Measurements from ENCODE around the gene MFSD6. TPM values are rescaled to one million over a fixed set of nuclear protein-coding genes. Genes with fewer than 3 reads are reported as not detected.
A peak's percentile ranks its signal among the peaks of the same experiment; 100 is the strongest.
"Not testable (repeated sequence)": the region's sequence is repeated elsewhere in the genome, so short reads cannot be mapped to it uniquely, and the experiment has no call there.

The MFSD6 gene
- total and polyA plus RNA-seq, 4 donors: 11.7 to 61.7 (median 37.4) TPM

DNA sequence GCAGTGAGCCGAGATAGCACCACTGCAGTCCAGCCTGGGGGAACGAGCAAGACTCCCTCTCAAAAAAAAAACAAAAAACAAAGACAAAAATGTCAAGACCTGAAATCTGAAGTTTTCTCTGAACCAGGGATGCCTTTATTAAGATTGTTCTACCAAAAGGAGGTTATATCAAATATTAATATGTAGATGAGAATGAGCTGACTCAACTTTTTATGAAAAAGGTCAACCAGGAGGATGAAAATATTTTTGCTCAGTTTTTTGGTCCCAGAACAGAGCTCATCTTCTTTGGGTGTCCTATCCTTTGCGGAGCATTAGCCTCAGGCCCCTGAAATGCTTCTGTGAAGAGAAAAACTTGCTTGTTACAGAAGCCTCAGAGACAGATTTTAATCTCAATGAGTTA is 82.3 kb downstream of the MFSD6 start:
- Histone ChIP-seq H3K4me1 (ENCODE audit: control insufficient read depth in 5 of 5, insufficient read depth in 5 of 5, low read length in 5 of 5) (peaks cover 0 to 6% (median 0%) of the 10 kb centered on the region in 5 donors), H3K27ac (ENCODE audit: low read depth in 1 of 2, low read length in 1 of 2) (no peak overlapping the region), H3K9ac (ENCODE audit: insufficient read depth in 1 of 2, low read length in 2 of 2) (no peak overlapping the region), H3K27me3 (ENCODE audit: control insufficient read depth in 3 of 3, insufficient read depth in 3 of 3, low read length in 2 of 3) (no peaks in the 10 kb centered on the region), H3K4me3 (no peak overlapping the region), H3K9me3 (ENCODE audit: control insufficient read depth in 4 of 4, insufficient read depth in 3 of 4, low read length in 3 of 4) (no peaks in the 10 kb centered on the region), H3K36me3 (ENCODE audit: control insufficient read depth in 4 of 4, insufficient read depth in 4 of 4, low read length in 4 of 4) (peaks cover 5 to 20% (median 9%) of the 10 kb centered on the region in 4 donors)
- no peak for TF ChIP-seq CTCF (IDR thresholded peaks at IDR 0.05; ENCODE audit: control extremely low read depth, extremely low read depth)
- no peak for ATAC-seq (ENCODE audit: insufficient read depth, low FRiP score)
- DNase-seq: no peak
- 97 to 99% methylated on average over 3 of the region's 3 CpGs for whole genome bisulfite sequencing, 2 donors

DNA sequence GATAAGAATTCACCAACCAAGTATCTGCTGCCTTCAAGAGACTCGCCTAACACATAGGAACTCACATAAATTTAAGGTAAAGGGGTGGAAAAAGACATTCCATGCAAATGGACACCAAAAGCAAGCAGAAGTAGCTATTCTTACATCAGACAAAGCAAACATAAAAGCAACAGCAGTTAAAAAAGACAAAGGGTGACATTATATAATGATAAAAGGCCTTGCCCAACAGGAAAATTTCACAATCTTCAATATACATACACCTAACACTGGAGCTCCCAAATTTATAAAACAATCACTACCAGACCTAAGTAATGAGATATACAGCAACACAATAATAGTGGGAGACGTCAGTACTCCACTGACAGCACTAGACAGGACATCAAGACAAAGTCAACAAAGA is 84.9 kb downstream of the MFSD6 start:
- peaks cover 5 to 19% (median 11%) of the 10 kb centered on the region in 4 donors for H3K36me3 ChIP-seq (ENCODE audit: control insufficient read depth in 4 of 4, insufficient read depth in 4 of 4, low read length in 4 of 4)
- H3K27ac ChIP-seq (ENCODE audit: low read depth in 1 of 2, low read length in 1 of 2): no peak overlapping the region
- H3K9me3 ChIP-seq (ENCODE audit: control insufficient read depth in 4 of 4, insufficient read depth in 3 of 4, low read length in 3 of 4): no peaks in the 10 kb centered on the region
- DNase-seq: no peak
- ATAC-seq (ENCODE audit: insufficient read depth, low FRiP score): no peak
- TF ChIP-seq CTCF (IDR thresholded peaks at IDR 0.05; ENCODE audit: control extremely low read depth, extremely low read depth): no peak
- H3K4me1 ChIP-seq (ENCODE audit: control insufficient read depth in 5 of 5, insufficient read depth in 5 of 5, low read length in 5 of 5): no peaks in the 10 kb centered on the region
- no peak overlapping the region for H3K9ac ChIP-seq (ENCODE audit: insufficient read depth in 1 of 2, low read length in 2 of 2)
- 90 to 91% methylated on average over 2 of the region's 2 CpGs for WGBS, 2 donors
- no peak overlapping the region for H3K4me3 ChIP-seq
- no peaks in the 10 kb centered on the region for H3K27me3 ChIP-seq (ENCODE audit: control insufficient read depth in 3 of 3, insufficient read depth in 3 of 3, low read length in 2 of 3)

- H3K4me3 ChIP-seq; H3K9me3 ChIP-seq (ENCODE audit: control insufficient read depth in 4 of 4, insufficient read depth in 3 of 4, low read length in 3 of 4); ATAC-seq (ENCODE audit: insufficient read depth, low FRiP score); H3K27me3 ChIP-seq (ENCODE audit: control insufficient read depth in 3 of 3, insufficient read depth in 3 of 3, low read length in 2 of 3); H3K4me1 ChIP-seq (ENCODE audit: control insufficient read depth in 5 of 5, insufficient read depth in 5 of 5, low read length in 5 of 5); H3K27ac ChIP-seq (ENCODE audit: low read depth in 1 of 2, low read length in 1 of 2); H3K9ac ChIP-seq (ENCODE audit: insufficient read depth in 1 of 2, low read length in 2 of 2); DNase-seq: not testable (repeated sequence)
- H3K36me3 ChIP-seq (ENCODE audit: control insufficient read depth in 4 of 4, insufficient read depth in 4 of 4, low read length in 4 of 4): peaks cover 3 to 15% (median 5%) of the 10 kb centered on the region in 4 donors
- 72 to 81% methylated on average over 3 of the region's 3 CpGs for WGBS, 2 donors
These were observed 86.6 kb downstream of the MFSD6 start for GRCh38 chr2:190494600-190495227.

- no peak for ATAC-seq (ENCODE audit: insufficient read depth, low FRiP score)
- Histone ChIP-seq H3K27ac (ENCODE audit: low read depth in 1 of 2, low read length in 1 of 2) (no peak overlapping the region), H3K4me3 (no peak overlapping the region), H3K4me1 (ENCODE audit: control insufficient read depth in 5 of 5, insufficient read depth in 5 of 5, low read length in 5 of 5) (peaks cover 0 to 5% (median 0%) of the 10 kb centered on the region in 5 donors), H3K36me3 (ENCODE audit: control insufficient read depth in 4 of 4, insufficient read depth in 4 of 4, low read length in 4 of 4) (peaks cover 0 to 4% (median 3%) of the 10 kb centered on the region in 4 donors), H3K9ac (ENCODE audit: insufficient read depth in 1 of 2, low read length in 2 of 2) (no peak overlapping the region), H3K9me3 (ENCODE audit: control insufficient read depth in 4 of 4, insufficient read depth in 3 of 4, low read length in 3 of 4) (no peaks in the 10 kb centered on the region), H3K27me3 (ENCODE audit: control insufficient read depth in 3 of 3, insufficient read depth in 3 of 3, low read length in 2 of 3) (no peaks in the 10 kb centered on the region)
- WGBS, 2 donors: 80 to 87% methylated on average over 4 of the region's 4 CpGs
- peak in 2 of 3 donors; percentile 27 to 47 for DNase-seq
- no peak for TF ChIP-seq CTCF (IDR thresholded peaks at IDR 0.05; ENCODE audit: control extremely low read depth, extremely low read depth)
These were observed 89.3 kb downstream of the MFSD6 start for GRCh38 chr2:190497428-190497827.

Data from lung (tissue), 12 donors.